WI38 (cell line): ENCODE measurements around the gene ZC3H18.

Experiments used
- H3K4me3 ChIP-seq: 2 replicates; pipeline ENCODE4 v1.5.1; 2011; ENCODE audit warnings: low read depth, mild to moderate bottlenecking, control low read depth, low read length
- TF ChIP-seq, protein P1 (sequence below): IDR thresholded peaks from 2 replicates; pipeline ENCODE4 v1.5.1; 2012; ENCODE audit warnings: low read depth, mild to moderate bottlenecking, control low read depth, low read length

Gene ZC3H18

DNA sequence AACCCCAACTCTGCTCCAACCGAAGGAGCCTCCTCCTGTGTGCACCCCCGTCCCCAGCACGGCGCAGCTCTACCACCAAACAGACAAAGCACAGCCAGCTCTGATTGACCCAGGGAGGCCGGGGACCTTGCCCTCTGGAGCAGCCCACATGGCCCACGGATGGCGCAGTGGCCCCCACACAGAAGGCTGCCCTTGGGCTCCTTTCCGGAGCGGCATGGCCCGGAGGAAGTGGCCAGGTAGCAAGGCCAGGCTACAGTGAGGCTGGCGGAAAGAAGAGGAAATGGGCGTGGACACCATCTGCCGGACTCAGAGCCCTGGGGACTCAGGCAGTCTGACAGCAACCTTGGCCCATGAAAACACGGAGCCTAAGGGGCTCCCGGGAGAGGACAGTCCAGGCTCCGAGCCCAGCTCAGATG lies 19.9 kb upstream of the ZC3H18 start:
- TF ChIP-seq, protein P1, sequence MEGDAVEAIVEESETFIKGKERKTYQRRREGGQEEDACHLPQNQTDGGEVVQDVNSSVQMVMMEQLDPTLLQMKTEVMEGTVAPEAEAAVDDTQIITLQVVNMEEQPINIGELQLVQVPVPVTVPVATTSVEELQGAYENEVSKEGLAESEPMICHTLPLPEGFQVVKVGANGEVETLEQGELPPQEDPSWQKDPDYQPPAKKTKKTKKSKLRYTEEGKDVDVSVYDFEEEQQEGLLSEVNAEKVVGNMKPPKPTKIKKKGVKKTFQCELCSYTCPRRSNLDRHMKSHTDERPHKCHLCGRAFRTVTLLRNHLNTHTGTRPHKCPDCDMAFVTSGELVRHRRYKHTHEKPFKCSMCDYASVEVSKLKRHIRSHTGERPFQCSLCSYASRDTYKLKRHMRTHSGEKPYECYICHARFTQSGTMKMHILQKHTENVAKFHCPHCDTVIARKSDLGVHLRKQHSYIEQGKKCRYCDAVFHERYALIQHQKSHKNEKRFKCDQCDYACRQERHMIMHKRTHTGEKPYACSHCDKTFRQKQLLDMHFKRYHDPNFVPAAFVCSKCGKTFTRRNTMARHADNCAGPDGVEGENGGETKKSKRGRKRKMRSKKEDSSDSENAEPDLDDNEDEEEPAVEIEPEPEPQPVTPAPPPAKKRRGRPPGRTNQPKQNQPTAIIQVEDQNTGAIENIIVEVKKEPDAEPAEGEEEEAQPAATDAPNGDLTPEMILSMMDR = no peak
- H3K4me3 ChIP-seq = no peak overlapping the region

GRCh38 chr16:88552166-88552565 lies 18.0 kb upstream of the ZC3H18 start:
- no peak overlapping the region for H3K4me3 ChIP-seq
- TF ChIP-seq, protein P1 = no peak

- TF ChIP-seq, protein P1 = no peak
- H3K4me3 ChIP-seq = no peak overlapping the region
Measured at GRCh38 chr16:88552815-88553214, 17.4 kb upstream of the ZC3H18 start.

DNA sequence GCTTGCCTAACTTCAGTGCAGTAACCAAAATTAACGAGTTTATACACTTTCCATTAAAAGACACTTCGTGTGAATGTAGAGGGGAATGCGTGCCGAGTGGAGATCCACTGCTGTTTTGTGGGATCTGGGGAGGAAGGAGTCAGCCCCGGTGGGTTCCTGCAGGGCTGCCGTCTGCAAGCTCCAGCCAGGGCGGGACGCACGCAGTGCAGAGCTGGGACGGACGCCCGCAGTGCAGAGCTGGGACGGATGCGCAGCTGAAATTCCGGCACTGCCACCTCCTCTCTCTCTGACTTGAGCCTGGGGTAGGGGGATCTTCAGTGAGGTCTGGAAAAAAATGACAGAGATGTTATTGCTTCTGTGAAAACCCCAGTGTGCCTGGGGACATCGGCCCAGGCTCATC lies 16.5 kb upstream of the ZC3H18 start:
- no peak overlapping the region for H3K4me3 ChIP-seq
- TF ChIP-seq, protein P1 = no peak

GRCh38 chr16:88554711-88555264 lies 15.4 kb upstream of the ZC3H18 start:
- H3K4me3 ChIP-seq = no peak overlapping the region
- TF ChIP-seq, protein P1 = no peak

- TF ChIP-seq, protein P1 = no peak
- H3K4me3 ChIP-seq = no peak overlapping the region
Measured at GRCh38 chr16:88556294-88556988, 13.8 kb upstream of the ZC3H18 start.
